Smooth muscle cell of the brain vasculature (primary cell): ENCODE results near the gene TAC4.

Experiments used
- DNase-seq: peaks from one replicate; pipeline ENCODE4 v3.0.0-alpha.2; 2012; ENCODE audit warnings: low read depth, low spot score

TAC4 gene, protein sequence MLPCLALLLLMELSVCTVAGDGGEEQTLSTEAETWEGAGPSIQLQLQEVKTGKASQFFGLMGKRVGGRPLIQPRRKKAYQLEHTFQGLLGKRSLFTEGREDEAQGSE

DNA sequence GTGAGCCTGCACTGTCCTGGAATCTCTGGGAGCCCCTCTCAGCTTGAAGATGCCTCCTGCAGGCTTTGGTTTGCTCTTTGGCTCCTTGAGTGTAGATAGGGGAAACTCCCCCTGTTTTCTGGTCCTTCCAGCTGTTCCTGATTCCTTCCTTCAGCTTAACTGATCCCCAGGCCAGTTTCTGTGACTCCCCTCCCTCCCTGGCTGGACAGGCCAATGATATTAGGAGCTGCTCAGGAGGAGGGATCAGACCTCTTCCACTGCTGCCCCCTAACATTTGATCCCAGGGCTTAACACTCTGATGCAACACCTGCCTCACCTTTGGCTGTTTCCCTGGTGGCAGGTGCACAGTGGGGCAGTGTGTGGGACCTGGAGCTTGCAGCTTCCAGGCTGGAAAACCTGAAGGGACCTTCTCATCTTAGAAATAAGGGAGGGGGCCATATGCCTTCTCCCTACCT is at the start of gene TAC4:
Gene TAC4, minus strand, starts transcription at position 51 of the 455 bp plus-strand sequence. CDS start 52 bp downstream, outside the sequence.
- DNase-seq: no peak

DNA sequence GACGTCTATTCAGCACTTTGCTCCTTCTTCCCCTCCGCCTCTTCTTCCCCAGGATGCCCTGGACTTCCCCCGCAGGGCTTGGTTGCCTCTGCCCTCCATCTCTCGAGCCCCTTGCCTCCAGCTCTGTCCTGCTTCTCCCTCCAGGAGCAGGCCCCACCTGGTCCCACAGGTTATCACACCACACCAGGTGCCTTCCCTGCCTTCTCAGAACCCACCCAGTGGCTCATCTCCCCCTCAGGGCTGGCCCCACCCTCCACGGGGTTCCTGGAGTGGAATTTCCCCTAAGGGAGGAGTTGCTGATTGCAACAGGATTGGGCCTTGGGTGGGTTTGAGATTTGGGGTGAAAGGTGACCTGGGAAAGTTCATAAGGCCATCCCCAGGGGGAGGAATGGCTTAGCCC is 49.0 kb upstream of the TAC4 start:
- no peak for DNase-seq

DNA sequence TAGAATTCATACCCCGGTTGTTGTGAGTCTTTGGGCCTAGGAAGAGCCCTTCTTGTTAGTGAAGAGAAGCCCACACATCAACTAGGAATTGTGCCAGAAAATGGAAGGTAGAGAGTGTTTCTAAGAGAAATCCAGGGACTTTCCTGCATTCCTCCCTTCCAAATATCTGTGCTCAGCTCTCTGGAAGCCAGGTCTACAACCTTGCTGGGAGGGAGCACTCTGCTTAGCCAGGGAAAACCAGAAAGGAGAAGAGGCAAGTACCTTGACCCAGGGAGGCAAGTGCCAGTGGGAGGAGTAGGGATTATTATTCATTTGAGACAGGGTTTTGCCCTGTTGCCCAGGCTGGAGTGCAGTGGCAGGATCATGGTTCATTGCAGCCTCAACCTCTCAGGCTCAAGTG is 48.4 kb upstream of the TAC4 start:
- DNase-seq: no peak

DNA sequence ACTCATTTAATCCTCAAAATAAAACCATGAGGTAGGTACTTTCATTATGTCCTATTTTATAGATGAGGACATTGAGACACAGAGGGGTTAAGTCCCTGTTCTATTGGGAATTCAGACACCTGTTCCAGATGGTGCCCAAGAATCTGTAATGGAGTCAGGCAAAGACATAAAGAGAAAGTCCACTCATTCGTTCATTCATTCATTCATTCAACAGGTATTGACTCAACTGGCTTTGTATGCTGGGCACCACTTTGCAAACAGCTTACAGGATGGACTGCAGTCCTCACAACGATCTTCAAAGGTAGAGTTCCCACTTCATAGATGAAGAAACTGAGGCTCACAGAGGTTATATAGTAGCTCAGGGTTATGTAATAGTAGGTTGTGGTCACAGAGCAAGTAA is 47.9 kb upstream of the TAC4 start:
- no peak for DNase-seq

DNA sequence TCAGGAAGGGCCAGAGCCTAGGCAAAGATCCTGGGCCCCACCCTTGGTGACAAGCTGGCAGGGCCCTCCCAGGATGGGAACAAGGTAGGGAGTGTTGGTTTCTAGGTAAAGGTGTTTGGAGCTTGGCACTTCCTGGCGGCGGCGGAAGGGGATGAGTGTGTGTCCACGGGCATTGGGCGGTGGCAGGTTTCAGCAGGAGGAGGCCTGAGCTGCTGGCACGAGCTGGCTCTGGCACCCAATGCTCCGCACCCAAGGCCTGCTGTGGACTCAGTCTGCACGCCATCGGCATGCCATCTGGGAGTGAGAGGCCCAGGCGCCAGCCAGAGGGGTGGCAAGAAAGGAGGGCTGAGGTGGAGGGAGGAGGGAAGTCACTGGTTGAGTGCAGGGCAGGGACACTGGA is 46.9 kb upstream of the TAC4 start:
- no peak for DNase-seq

DNA sequence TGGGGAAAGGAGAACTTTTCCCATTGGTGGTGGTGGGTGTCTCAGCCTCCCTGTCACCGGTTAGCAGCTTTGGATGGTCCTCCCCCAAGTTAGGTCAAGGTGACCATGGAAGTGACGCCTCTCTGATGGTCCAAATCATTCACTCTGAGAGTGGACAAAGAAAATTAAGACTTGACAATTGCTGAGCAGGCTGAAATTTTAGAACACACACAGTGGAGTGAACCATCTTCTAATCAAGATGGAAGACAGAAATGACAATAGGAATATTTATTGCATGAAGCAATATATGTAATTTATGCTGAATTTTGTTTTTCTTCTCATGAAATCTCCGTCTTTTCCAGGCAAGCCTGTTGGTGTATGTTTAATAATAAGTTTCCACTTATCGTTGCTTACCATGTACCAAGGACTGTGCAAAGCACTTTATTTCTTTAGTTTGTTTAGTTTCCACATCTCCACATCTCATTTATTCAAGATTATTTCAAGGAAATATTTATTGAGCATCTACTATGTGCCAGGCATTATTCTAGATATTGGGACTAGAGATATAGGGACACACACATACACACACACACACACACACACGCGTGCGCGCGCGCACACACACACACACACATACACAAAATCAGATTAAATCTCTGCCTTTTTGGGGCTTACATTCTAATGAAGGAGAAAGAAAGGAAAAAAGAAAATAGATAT is 44.0 kb upstream of the TAC4 start:
- no peak for DNase-seq

DNA sequence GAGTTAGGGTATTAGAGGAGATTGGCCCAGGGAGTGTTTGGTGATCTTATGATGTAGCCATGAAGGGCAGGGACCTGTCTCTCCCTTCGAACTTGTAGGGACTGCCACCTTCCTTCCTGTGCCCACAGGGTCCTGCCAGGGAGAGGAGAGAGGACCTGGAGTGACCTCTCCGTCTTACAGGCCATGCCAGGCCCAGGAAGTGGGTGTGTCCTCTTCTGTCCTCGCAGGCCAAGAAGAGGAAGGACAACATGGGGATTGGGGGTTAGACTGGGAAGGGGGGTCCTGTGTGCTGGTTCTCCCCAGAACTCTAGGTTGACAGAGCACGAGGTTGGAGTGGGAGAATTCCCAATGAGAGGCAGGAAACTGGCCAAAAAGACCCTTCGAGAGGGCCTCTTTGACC is 43.4 kb upstream of the TAC4 start:
- no peak for DNase-seq

DNA sequence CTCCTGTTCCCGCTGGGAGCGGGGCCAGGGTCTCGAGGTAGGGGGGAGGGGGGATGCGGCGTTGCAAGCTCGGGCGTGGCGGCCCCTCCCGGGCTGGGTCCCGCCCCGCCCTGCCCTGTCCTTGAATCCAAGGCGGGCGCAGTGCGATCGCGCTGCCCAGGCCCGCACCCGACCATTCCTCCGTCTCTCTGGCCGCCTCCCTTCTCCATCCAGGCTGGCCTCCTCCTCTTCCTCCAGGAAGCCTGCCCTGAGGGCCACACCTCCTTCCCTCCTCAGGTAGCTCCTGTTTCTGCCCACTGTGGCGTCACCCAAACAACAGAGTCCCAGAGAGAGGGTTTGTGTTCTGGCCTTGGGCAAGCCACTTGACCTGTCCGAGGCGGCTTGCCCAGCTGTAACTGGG is 43.0 kb upstream of the TAC4 start:
- no peak for DNase-seq

DNA sequence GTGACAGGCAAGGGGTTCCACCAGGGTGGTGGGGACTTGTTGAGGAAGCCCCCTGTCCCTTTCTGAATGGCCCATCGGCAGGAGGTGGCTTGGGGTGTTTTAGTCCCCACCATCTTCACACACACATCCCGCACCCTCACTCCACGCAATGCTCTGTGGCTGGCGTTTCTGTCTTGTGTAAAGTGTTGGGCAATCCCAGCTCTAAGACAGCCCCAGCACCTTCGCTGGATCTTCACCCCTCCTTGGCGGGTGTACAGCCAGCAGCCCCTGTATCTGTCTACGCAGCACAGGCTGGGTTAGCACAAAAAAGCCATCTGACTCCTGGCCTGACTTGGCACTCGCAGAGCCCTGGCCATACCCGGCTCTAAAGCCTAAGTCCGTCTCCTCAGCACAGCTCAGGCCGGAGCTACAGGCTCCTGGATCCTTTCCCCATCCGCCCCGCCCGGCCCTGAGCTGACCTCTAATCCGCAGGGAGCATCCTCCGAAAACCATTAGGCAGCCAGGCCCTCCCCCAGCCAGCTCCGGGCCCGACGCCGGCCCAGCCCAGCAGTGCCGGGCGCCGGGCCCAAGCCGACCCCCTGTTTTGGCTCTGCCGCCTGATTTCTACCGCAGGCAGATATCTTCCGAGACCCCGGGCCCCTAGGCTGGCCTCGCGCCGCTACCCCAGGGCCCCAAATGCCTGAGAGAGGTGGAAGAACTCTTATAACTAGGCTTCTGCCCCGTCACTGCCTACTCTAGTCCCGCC is 42.4 kb upstream of the TAC4 start:
- no peak for DNase-seq

DNA sequence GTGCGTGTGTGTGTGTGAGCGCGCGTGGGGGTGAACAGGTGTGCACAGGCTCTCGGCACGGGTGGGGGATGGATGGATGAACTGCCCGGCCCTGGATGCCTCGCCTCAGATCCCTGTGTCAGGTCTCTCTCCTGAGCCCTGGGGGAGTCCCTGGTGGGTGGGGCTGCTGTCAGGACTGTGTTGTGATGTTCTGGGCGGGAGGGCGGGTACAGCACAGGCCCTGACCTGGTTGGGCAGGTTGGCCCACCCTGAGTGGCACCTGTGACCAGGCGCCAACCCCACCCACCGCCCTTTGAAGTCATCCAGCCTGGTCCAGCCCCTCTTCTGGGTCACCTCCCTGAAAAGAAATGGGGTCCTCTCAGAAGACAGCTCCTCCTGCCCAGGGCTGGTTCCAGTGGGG is 41.6 kb upstream of the TAC4 start:
- DNase-seq: no peak

DNA sequence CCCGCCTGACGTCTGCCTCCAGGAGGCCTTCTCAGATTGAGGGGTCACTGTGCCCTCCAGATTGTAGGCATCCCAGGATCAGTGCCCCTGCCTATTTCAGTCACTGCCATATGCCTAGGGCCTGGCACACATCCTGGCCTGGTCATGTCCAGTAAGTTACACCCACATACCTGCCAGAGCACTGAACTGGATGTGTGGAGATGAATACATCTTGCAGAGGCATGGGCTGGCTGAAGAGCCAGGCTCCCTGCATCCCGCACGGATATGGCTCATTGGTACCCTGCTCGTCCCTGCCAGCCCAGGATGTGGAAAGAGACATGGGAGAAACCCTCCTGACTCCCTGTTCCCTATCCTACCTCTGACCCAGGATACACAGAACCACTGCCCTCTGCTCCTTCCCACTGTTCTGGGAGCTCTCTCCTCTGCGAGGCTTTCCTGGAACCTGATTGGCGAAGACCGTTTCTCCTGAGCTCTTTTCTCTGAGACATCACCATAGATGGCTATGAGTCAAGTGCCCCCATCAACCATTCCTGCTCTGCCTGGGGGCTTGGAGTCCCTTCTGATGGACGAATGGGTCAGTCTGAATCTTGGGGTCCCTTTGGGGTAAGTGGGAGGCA is 40.0 kb upstream of the TAC4 start:
- DNase-seq: no peak

DNA sequence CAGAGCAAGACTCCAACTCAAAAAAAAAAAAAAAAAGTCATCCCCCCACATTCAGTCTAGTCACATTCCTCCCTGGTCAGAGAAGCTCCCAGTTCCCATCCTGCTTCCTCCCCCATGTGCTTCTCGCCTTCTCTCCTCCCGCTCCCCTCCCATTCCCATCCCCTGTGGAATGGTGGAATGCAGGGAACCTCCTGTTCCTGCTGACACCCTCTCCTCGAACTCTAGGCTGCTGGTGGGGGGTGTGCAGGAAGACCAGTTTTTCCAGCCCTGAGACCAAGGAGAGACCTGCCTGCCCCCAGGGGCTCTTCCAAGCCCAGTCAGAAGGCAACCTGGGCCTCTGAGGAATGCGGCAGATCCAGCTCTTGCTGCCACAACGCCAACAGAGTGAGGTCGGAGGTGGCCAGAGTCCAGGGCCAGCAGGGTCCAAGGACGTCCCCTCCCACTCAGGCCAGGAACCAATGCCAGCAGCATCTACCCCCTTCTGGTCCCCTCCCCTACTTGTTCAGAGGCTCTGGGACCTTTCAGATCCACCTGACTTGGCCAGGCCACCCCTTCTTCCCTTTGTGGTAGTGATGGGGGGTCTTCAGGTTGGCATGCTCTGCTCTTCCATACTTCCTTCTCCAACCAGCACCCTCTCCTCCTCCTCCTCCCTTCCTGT is 39.3 kb upstream of the TAC4 start:
- DNase-seq: no peak

DNA sequence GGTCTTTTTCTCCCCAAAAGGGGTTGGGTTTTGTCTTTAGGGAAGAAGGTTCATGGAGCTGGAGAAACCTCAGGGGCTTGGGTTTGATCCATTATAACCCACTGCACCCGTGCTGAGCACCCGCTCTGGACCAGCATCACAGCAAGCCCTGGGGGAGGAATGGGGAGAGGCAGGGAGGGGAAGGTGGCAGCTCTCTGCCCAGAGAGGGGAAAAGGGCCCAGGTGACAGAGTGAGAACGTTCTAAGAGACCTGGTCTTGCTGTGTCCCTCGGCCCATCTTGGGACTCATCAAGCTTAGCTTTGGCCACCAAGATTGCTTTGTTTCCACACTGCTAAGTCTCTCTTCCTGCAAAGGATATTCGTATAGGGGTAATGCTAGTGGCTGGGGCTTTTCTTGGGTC is 38.2 kb upstream of the TAC4 start:
- no peak for DNase-seq

DNA sequence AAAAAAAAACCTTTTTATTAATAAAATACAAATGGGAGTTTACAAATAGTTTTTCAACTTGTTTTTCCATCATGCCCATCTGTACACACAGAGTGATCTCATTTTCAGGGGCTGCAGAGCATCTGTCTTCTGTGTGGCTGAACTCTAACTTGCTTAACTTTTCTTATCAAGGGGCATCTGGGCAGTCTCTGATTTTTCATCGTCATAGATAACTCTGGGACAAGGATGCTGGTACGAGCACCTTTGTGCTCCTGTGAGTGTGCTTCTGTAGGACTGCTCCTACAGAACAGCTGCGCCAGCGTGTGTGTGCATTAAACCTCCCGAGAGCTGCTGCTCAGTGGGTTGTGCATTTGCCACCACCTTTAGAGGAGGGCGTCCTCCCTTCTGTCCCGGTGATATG is 34.6 kb upstream of the TAC4 start:
- DNase-seq: no peak

DNA sequence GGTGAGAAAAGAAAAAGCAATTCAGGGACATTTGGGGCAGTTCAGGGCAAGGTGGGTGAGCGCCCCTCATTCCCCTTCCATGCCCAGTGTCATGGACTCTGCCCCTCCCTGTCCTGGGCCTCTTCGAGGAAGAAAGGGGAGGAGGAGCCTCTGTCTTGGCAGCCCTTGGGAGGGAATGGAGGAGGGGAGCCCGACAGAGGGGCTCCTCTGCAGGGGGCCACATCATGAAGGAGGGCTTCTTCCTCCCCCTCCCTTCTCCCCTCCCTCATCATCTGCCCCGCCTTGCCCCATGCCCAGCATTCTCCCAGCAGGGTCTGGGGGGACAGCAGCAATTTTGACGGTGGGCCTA is 33.2 kb upstream of the TAC4 start:
- DNase-seq: no peak

DNA sequence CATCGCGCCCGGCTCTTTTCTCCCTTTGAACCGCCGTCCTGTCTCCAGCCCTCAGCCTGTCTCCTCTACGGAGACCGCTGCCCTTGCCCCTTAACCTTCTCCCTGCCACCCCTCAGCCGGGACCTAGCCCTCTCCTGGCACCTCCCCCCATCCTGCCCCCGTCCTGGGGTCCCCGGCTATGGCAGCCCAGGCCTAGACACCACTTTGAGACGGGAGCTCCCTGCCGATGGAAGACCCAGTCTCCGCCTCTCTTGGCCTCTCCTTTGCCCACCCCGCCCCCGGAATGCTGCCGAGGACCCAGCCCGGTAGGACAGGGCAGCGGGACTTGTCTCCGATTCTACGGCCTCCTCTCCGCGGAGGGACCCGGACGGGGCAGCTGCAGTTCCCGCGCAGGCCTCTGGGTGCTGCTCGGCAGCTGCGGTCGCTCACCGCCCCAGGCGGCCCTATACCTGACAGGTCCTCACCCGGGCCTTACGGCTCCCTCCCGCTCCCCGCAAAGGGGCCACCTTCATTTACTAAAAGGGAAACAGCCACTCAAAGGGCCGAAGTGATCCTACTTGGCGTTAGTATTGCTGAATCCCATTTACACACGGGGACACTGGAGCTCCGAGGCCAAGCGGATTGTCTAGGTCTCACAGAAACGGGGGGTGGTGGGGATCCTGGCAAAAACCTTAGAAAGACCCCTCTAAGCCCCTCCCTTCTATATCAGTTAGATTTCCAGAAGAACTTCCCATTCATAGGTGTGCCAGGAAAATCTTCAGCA is 32.6 kb upstream of the TAC4 start:
- DNase-seq: peak; percentile 17

DNA sequence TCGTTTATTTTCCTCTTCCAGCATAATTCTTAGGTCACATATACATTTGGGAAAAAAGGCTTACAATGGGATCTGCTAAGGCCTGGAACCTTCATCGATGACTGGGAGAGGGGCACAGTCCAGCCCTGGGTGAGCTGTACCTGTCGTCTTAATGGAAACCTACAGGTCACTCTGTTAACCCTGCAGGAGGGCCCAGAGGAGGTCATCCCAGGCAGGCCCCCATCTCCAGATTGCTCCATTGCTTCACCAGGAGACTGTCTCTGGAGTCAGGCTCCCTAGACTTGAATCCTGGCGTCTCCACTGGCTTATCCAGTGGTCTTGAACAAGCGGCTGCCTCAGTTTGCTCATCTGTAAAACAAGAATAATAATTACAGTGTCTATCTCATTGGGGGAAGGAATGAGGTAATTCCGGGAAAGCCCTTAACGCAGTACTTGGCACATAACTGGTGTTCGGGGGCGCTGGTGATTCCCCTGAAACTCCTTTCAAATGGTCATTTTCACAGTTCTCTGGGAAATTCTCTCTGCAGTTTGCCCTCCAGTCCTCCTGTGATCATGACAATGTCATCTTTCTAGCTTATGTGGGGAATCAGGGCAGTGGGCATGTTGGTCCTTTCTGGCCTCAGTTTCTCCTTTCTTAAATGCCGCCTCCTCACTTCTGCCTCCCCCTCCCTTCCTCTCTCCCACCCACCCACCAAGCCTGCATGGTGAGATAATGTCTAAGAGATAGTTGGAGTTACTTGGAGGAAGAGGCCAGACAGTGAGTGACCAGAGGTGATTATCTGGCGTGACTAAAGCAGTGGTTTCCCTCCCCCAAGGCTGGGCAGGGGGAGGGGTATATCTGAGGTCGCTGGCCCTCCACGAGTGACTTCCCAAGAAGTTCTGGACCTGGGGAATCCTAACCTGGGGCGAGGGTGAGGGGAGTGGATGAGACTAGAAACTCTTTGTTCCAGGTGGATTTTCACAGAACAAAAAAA is 31.3 kb upstream of the TAC4 start:
- DNase-seq: no peak

DNA sequence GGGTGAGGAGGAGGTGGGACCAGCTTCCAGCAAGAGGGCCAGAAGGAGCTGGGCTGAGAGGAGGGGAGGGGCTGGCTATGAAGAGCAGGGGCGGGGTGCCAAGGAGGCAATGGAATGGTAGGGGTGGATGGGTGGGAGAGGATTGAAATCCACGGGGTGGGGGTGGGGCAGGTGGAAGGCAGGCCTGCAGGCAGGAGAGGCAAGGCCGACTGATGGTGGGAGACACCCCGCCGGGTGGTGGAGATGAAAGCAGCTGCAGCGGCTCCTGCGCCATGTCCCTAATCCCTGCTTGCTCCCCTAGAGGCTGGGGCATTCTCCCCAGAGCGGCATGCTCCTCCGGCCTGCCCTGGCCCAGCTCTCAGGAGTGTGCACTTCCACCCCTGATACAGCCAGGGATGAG is 27.8 kb upstream of the TAC4 start:
- DNase-seq: no peak

DNA sequence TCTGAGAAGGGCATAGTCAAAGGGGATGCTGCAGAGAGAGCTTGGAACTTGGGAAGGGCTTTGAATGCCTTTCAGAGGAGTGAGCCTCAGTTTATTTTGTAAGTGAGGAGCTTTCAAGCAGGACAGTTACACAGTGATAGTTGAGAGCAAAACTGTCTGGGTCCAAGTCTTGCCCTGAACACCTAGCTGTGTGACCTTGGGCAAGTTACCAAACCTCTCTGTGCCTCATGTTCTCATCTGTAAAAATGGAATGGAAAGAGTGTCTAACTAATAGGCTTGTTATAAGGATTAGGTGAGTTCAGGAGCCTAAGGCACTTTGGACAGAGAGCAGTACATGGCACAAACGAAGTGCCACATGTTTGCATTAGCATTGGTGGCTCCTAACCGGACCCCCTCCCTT is 27.0 kb upstream of the TAC4 start:
- DNase-seq: no peak

DNA sequence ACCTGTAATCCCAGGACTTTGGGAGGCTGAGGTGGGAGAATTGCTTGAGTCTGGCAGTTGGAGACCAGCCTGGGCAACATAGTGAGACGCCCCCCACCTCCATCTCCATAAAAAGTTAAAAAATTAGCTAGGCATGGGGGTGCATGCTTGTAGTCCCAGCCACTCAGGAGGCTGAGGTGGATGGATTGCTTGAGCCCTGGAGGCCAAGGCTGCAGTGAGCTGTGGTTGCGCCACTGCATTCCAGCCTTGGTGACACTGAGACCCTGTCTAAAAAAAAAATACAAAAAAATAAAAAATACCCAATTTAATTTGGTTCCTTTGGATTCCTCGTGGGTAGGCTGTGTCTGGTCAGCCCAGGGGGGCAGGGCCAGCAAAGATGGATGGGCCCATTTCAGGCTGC is 26.1 kb upstream of the TAC4 start:
- no peak for DNase-seq
